GM12873 (cell line): ENCODE results near the gene TRMT11.

Experiments used
- TF ChIP-seq, protein P1 (sequence below): IDR thresholded peaks from 2 replicates; pipeline ENCODE4 v1.5.1; 2012; ENCODE audit warnings: low read depth, mild to moderate bottlenecking, moderate library complexity, low read length, control low read depth; ENCODE audit not compliant: insufficient read depth; ENCODE audit errors: missing control alignments

Gene TRMT11

GRCh38 chr6:125986301-125987025 is at the start of gene TRMT11:
Gene TRMT11 (plus strand): TSS chr6:125986540. CDS start chr6:125986551, 11 bp downstream.
- TF ChIP-seq, protein P1, sequence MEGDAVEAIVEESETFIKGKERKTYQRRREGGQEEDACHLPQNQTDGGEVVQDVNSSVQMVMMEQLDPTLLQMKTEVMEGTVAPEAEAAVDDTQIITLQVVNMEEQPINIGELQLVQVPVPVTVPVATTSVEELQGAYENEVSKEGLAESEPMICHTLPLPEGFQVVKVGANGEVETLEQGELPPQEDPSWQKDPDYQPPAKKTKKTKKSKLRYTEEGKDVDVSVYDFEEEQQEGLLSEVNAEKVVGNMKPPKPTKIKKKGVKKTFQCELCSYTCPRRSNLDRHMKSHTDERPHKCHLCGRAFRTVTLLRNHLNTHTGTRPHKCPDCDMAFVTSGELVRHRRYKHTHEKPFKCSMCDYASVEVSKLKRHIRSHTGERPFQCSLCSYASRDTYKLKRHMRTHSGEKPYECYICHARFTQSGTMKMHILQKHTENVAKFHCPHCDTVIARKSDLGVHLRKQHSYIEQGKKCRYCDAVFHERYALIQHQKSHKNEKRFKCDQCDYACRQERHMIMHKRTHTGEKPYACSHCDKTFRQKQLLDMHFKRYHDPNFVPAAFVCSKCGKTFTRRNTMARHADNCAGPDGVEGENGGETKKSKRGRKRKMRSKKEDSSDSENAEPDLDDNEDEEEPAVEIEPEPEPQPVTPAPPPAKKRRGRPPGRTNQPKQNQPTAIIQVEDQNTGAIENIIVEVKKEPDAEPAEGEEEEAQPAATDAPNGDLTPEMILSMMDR = no peak

DNA sequence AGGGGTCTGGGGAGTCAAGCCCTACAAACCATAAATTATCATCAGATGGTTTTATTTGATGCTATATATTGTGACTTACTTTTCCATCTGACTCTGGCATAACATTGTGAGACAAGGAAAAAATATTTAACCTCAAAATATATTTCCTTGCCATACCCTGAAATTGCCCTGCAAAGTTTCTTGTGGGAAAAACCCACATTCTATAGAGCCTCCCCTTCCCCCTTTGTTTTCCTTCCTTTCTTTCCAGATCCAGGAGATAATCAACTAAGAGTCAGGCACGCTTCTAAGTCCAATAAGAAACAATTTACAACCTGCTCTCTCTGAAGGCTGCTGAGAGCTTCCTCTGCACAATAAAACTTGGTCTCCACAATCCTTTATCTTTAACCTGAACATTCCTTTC is 47.3 kb upstream of the TRMT11 start:
- TF ChIP-seq, protein P1 = no peak

GRCh38 chr6:125939791-125940190 is 46.5 kb upstream of the TRMT11 start:
- TF ChIP-seq, protein P1 = no peak

- TF ChIP-seq, protein P1 = no peak
Observed at GRCh38 chr6:125940247-125941041, 45.9 kb upstream of the TRMT11 start.

DNA sequence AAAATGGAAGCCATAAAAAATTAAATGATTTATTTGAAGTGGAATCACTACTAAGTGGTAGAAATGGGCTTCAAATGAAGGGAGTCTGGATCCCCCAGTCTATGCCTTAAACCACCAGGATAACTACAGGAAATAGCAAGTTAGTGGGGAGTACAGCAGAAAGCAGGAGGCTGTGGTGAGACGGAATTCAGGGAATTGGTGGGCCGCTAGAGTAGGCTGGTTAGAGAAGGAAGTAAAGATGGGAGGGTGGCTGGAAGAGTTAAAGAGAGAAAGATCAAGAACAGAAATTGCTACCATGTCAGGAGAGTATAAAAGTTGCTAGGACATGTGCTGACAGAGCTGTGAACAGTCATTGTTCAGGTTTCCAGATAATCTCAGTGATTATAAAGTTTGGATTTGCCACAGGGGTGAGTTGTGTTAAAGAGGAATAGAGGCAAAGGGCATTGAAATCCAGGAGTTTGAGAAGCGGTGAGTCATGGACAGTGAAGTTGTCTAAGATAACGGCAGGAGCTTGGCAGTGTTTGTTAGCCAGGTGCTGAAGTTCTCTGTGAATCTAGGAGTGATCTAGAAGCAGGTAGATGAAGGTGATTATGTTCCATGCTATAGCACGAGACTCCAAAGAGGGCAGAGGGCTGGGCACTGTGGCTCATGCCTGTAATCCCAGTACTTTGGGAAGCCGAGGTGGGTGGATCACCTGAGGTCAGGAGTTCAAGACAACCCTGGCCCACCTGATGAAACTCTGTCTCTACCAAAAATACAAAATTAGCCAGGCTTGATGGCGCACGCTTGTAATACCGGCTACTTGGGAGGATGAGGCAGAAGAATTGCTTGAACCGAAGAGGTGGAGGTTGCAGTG is 43.4 kb upstream of the TRMT11 start:
- TF ChIP-seq, protein P1 = no peak

GRCh38 chr6:125943528-125944433 is 42.6 kb upstream of the TRMT11 start:
- TF ChIP-seq, protein P1 = no peak
